Activated T-cell treated with anti-CD3 and anti-CD28 coated beads for 48 hours (primary cell): Measurements from ENCODE around the gene LITAF.

Source experiments
- DNase-seq: peaks from one replicate; pipeline ENCODE4 v3.0.0-alpha.2; 2020; ENCODE audit warnings: low read depth

The LITAF gene

GRCh38 chr16:11550791-11551498 lies 35.8 kb downstream of the LITAF start:
- DNase-seq, result no peak

- DNase-seq, result no peak
Measured at GRCh38 chr16:11547118-11547916, 39.4 kb downstream of the LITAF start.

GRCh38 chr16:11546608-11547061 lies 40.1 kb downstream of the LITAF start:
- DNase-seq, result no peak

GRCh38 chr16:11543661-11544393 lies 42.9 kb downstream of the LITAF start:
- no peak for DNase-seq

- no peak for DNase-seq
Measured at GRCh38 chr16:11542069-11542744, 44.5 kb downstream of the LITAF start.

GRCh38 chr16:11539641-11540050 lies 47.1 kb downstream of the LITAF start:
- no peak for DNase-seq

GRCh38 chr16:11538880-11539279 lies 47.8 kb downstream of the LITAF start:
- no peak for DNase-seq

- no peak for DNase-seq
Measured at GRCh38 chr16:11536104-11536866, 50.4 kb downstream of the LITAF start.

GRCh38 chr16:11535494-11535893 lies 51.2 kb downstream of the LITAF start:
- DNase-seq, result no peak

GRCh38 chr16:11534262-11534661 lies 52.5 kb downstream of the LITAF start:
- no peak for DNase-seq

- no peak for DNase-seq
Measured at GRCh38 chr16:11533588-11533987, 53.1 kb downstream of the LITAF start.

- DNase-seq, result no peak
Measured at GRCh38 chr16:11530171-11530940, 56.4 kb downstream of the LITAF start.

- no peak for DNase-seq
Measured at GRCh38 chr16:11529285-11529684, 57.4 kb downstream of the LITAF start.

- DNase-seq, result no peak
Measured at GRCh38 chr16:11528053-11528452, 58.7 kb downstream of the LITAF start.

GRCh38 chr16:11526655-11527350 lies 59.9 kb downstream of the LITAF start:
- no peak for DNase-seq

- no peak for DNase-seq
Measured at GRCh38 chr16:11524098-11524760, 62.5 kb downstream of the LITAF start.

- DNase-seq, result no peak
Measured at GRCh38 chr16:11521055-11521454, 65.7 kb downstream of the LITAF start.

- DNase-seq, result no peak
Measured at GRCh38 chr16:11520442-11520841, 66.3 kb downstream of the LITAF start.

- DNase-seq, result no peak
Measured at GRCh38 chr16:11517961-11518360, 68.8 kb downstream of the LITAF start.
